ENCODE data around the gene METTL2A. TPM values are rescaled to one million over a fixed set of nuclear protein-coding genes. Genes with fewer than 3 reads are reported as not detected.
"Not testable (repeated sequence)": the region's sequence is repeated elsewhere in the genome, so short reads cannot be mapped to it uniquely, and the experiment has no call there.

Gene METTL2A, protein sequence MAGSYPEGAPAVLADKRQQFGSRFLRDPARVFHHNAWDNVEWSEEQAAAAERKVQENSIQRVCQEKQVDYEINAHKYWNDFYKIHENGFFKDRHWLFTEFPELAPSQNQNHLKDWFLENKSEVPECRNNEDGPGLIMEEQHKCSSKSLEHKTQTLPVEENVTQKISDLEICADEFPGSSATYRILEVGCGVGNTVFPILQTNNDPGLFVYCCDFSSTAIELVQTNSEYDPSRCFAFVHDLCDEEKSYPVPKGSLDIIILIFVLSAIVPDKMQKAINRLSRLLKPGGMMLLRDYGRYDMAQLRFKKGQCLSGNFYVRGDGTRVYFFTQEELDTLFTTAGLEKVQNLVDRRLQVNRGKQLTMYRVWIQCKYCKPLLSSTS
- total RNA-seq: 10 to 100 TPM; 11.9 to 16.2 (median 12.5) TPM

DNA sequence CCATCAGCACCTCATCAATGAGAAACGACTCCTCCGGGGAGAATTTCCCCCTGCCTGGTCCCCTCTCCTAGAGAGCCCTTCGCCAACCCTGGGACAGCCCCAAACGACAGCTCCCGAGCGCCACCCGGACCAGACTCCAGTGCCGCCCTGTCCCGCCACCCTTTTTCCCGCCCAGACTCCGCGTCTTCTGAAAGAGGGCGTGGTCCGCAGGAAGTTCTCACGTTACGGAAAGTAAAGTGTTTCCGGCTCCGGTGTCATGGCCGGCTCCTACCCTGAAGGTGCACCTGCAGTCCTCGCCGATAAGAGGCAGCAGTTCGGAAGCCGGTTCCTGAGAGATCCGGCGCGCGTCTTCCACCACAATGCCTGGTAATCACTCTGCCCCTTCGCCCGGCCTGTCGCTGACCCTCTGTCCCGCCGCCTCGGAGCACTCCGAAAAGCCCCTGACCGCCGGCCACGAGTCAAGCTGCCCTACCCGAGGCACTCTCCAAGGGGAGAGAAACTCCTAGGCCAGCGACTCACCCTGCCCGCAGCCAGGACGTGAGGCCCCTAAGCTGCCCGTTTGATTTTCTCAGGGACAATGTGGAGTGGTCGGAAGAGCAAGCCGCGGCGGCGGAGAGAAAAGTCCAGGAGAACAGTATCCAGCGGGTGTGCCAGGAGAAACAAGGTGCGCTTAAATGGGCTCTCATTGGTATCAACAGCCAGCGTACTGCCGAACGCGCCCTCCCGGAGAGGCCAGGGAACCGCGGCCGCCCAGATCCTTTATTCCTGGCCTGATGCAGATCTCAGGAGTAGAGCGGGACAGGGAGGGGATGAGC, at the start of gene METTL2A:
TSS of gene METTL2A (plus strand) at position 251 of the 815 bp plus-strand sequence. CDS start at position 257, 6 bp downstream.
- peak within 1 kb of the TSS; percentile 64 to 80 (median 70) for H3K27ac ChIP-seq
- in situ Hi-C loops (cut with MboI; ENCODE audit: low sequenced_read_pairs in 4 of 4); H3K9me3 ChIP-seq; H3K36me3 ChIP-seq; intact Hi-C loops (cut with DNase I; ENCODE audit: low total_unique reads); H3K27me3 ChIP-seq: not testable (repeated sequence)
- peak; percentile 62 to 74 for DNase-seq
- H3K4me3 ChIP-seq: peak within 1 kb of the TSS; percentile 75 to 85 (median 78)
- TF ChIP-seq POLR2A (IDR thresholded peaks at IDR 0.05) (peak in 1 of 2 donors; percentile 37), CTCF (IDR thresholded peaks at IDR 0.05 in 4 of 5, conservative IDR thresholded peaks at IDR 0.05 in 1 of 5) (peak in 2 of 5 experiments; percentile 28 to 40)
- peak; percentile 90 to 93 for ATAC-seq
- peaks cover 8 to 13% of the 10 kb centered on the region in 2 donors for H3K4me1 ChIP-seq

- intact Hi-C loops (cut with DNase I; ENCODE audit: low total_unique reads): no loop called here
- H3K27me3 ChIP-seq: no peaks in the 10 kb centered on the region
These were observed 43.4 kb upstream of the METTL2A start, which contains the start of gene EFCAB3 for GRCh38 chr17:62380253-62380652. Gene EFCAB3, plus strand, starts transcription at chr17:62380553. Its CDS starts 2,427 bp downstream, at chr17:62382980.

DNA sequence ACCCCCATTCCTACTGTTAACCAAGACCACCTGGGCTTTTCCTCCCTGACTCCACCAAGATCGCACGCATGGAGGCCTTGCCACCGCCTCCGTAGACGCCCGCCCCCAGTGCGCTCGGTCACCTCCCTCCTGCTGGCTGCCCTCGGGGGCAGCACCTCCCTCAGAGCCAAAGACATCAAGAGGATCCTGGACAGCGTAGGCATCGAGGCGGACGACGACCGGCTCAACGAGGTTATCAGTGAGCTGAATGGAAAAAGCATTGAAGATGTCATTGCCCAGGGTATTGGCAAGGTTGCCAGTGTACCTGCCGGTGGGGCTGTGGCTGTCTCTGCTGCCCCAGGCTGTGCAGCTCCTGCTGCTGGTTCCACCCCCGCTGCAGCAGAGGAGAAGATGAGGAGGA, 42.1 kb upstream of the METTL2A start:
- in situ Hi-C loops (cut with MboI; ENCODE audit: low sequenced_read_pairs in 4 of 4) (no loop called here), intact Hi-C loops (cut with DNase I; ENCODE audit: low total_unique reads) (no loop called here)
- Histone ChIP-seq H3K27ac (no peak overlapping the region), H3K4me3 (no peak overlapping the region), H3K4me1 (no peaks in the 10 kb centered on the region), H3K36me3 (no peaks in the 10 kb centered on the region), H3K9me3 (no peaks in the 10 kb centered on the region), H3K27me3 (no peaks in the 10 kb centered on the region)
- ATAC-seq: no peak
- no peak for TF ChIP-seq POLR2A (IDR thresholded peaks at IDR 0.05)
- no peak for TF ChIP-seq CTCF (IDR thresholded peaks at IDR 0.05 in 4 of 5, conservative IDR thresholded peaks at IDR 0.05 in 1 of 5)
- DNase-seq: no peak

More at GRCh38 chr17:62380253-62380652, 43.4 kb upstream of the METTL2A start, which contains the start of gene EFCAB3:
- H3K36me3 ChIP-seq: no peaks in the 10 kb centered on the region
- in situ Hi-C loops (cut with MboI; ENCODE audit: low sequenced_read_pairs in 4 of 4): no loop called here
- H3K27ac ChIP-seq: no peak within 1 kb of the TSS
- TF ChIP-seq POLR2A (IDR thresholded peaks at IDR 0.05) (no peak), CTCF (IDR thresholded peaks at IDR 0.05 in 4 of 5, conservative IDR thresholded peaks at IDR 0.05 in 1 of 5) (no peak)
- H3K4me1 ChIP-seq: no peaks in the 10 kb centered on the region
- H3K9me3 ChIP-seq: no peaks in the 10 kb centered on the region
- DNase-seq (no peak), ATAC-seq (no peak)
- H3K4me3 ChIP-seq: no peak within 1 kb of the TSS

GRCh38 chr17:62388856-62389255, 34.8 kb upstream of the METTL2A start:
- H3K9me3 ChIP-seq: no peaks in the 10 kb centered on the region
- intact Hi-C loops (cut with DNase I; ENCODE audit: low total_unique reads) (no loop called here), in situ Hi-C loops (cut with MboI; ENCODE audit: low sequenced_read_pairs in 4 of 4) (no loop called here)
- ATAC-seq: no peak
- no peaks in the 10 kb centered on the region for H3K36me3 ChIP-seq
- H3K4me1 ChIP-seq: no peaks in the 10 kb centered on the region
- TF ChIP-seq POLR2A (IDR thresholded peaks at IDR 0.05): no peak
- no peak for TF ChIP-seq CTCF (IDR thresholded peaks at IDR 0.05 in 4 of 5, conservative IDR thresholded peaks at IDR 0.05 in 1 of 5)
- H3K4me3 ChIP-seq: no peak overlapping the region
- no peaks in the 10 kb centered on the region for H3K27me3 ChIP-seq
- H3K27ac ChIP-seq: no peak overlapping the region
- no peak for DNase-seq

Measured in gastrocnemius medialis (tissue), 4 donors.